ENCODE measurements around the gene P2RX1.

Gene P2RX1

GRCh38 chr17:3915995-3916696 lies at the start of gene P2RX1:
P2RX1 (minus strand) TSS chr17:3916465; CDS start chr17:3916225, 240 bp downstream.
- no peaks in the 10 kb centered on the region for H3K4me1 ChIP-seq
- no peak within 1 kb of the TSS for H3K4me3 ChIP-seq
- DNase-seq (ENCODE audit: low spot score in 2 of 2), result no peak
- H3K36me3 ChIP-seq (replicated peaks), result no peaks in the 10 kb centered on the region
- in situ Hi-C loops (cut with MboI; ENCODE audit: low sequenced_read_pairs), result no loop called here
- no peaks in the 10 kb centered on the region for H3K27me3 ChIP-seq (ENCODE audit: low read depth)
- no peaks in the 10 kb centered on the region for H3K9me3 ChIP-seq

- in situ Hi-C loops (cut with MboI; ENCODE audit: low sequenced_read_pairs), result no loop called here
- H3K27me3 ChIP-seq (ENCODE audit: low read depth), result peaks cover 19% of the 10 kb centered on the region
- H3K4me1 ChIP-seq, result peaks cover 4% of the 10 kb centered on the region; the same call in 1 of the 2 replicates
- no peaks in the 10 kb centered on the region for H3K36me3 ChIP-seq (replicated peaks)
- H3K4me3 ChIP-seq, result peak overlapping the region; percentile 34; the same call in 1 of the 2 replicates
- peak; percentile 39 to 80 for DNase-seq (ENCODE audit: low spot score in 2 of 2)
- no peaks in the 10 kb centered on the region for H3K9me3 ChIP-seq
Measured at GRCh38 chr17:3965118-3965800, 49.0 kb upstream of the P2RX1 start.

- H3K4me1 ChIP-seq, result peaks cover 4% of the 10 kb centered on the region; the same call in 1 of the 2 replicates
- peak; percentile 4 to 49 for DNase-seq (ENCODE audit: low spot score in 2 of 2)
- H3K4me3 ChIP-seq, result peak within 1 kb of the TSS; percentile 34
- peaks cover 19% of the 10 kb centered on the region for H3K27me3 ChIP-seq (ENCODE audit: low read depth)
- H3K9me3 ChIP-seq, result no peaks in the 10 kb centered on the region
- in situ Hi-C loops (cut with MboI; ENCODE audit: low sequenced_read_pairs), result no loop called here
- no peaks in the 10 kb centered on the region for H3K36me3 ChIP-seq (replicated peaks)
Measured at GRCh38 chr17:3964203-3965117, 48.2 kb upstream of the P2RX1 start, which contains the start of gene ATP2A3. ATP2A3 (minus strand) TSS chr17:3964437; CDS start chr17:3964291, 146 bp downstream.

GRCh38 chr17:3963237-3964201 lies 47.3 kb upstream of the P2RX1 start:
- no peaks in the 10 kb centered on the region for H3K9me3 ChIP-seq
- peak overlapping the region; percentile 29 for H3K4me3 ChIP-seq
- in situ Hi-C loops (cut with MboI; ENCODE audit: low sequenced_read_pairs), result no loop called here
- DNase-seq (ENCODE audit: low spot score in 2 of 2), result peak in 1 of 2 experiments; percentile 47
- H3K27me3 ChIP-seq (ENCODE audit: low read depth), result peaks cover 19% of the 10 kb centered on the region
- peaks cover 4% of the 10 kb centered on the region; the same call in 1 of the 2 replicates for H3K4me1 ChIP-seq
- no peaks in the 10 kb centered on the region for H3K36me3 ChIP-seq (replicated peaks)

- Histone ChIP-seq H3K9me3 (no peaks in the 10 kb centered on the region), H3K4me1 (peaks cover 4% of the 10 kb centered on the region; the same call in 1 of the 2 replicates), H3K4me3 (no peak overlapping the region), H3K36me3 (replicated peaks) (no peaks in the 10 kb centered on the region), H3K27me3 (ENCODE audit: low read depth) (peaks cover 19% of the 10 kb centered on the region)
- in situ Hi-C loops (cut with MboI; ENCODE audit: low sequenced_read_pairs), result no loop called here
- no peak for DNase-seq (ENCODE audit: low spot score in 2 of 2)
Measured at GRCh38 chr17:3962965-3963236, 46.6 kb upstream of the P2RX1 start.

- Histone ChIP-seq H3K4me3 (no peak overlapping the region), H3K27me3 (ENCODE audit: low read depth) (peaks cover 19% of the 10 kb centered on the region), H3K36me3 (replicated peaks) (no peaks in the 10 kb centered on the region), H3K4me1 (peaks cover 4% of the 10 kb centered on the region; the same call in 1 of the 2 replicates), H3K9me3 (no peaks in the 10 kb centered on the region)
- DNase-seq (ENCODE audit: low spot score in 2 of 2), result no peak
- in situ Hi-C loops (cut with MboI; ENCODE audit: low sequenced_read_pairs), result no loop called here
Measured at GRCh38 chr17:3962217-3962964, 46.1 kb upstream of the P2RX1 start.

GRCh38 chr17:3961564-3962047 lies 45.3 kb upstream of the P2RX1 start:
- no peak for DNase-seq (ENCODE audit: low spot score in 2 of 2)
- no peaks in the 10 kb centered on the region for H3K9me3 ChIP-seq
- in situ Hi-C loops (cut with MboI; ENCODE audit: low sequenced_read_pairs), result no loop called here
- peaks cover 19% of the 10 kb centered on the region for H3K27me3 ChIP-seq (ENCODE audit: low read depth)
- H3K4me1 ChIP-seq, result peaks cover 4% of the 10 kb centered on the region; the same call in 1 of the 2 replicates
- H3K36me3 ChIP-seq (replicated peaks), result no peaks in the 10 kb centered on the region
- no peak overlapping the region for H3K4me3 ChIP-seq

- Histone ChIP-seq H3K36me3 (replicated peaks) (no peaks in the 10 kb centered on the region), H3K4me1 (peaks cover 4% of the 10 kb centered on the region; the same call in 1 of the 2 replicates), H3K4me3 (no peak overlapping the region), H3K27me3 (ENCODE audit: low read depth) (peaks cover 19% of the 10 kb centered on the region), H3K9me3 (no peaks in the 10 kb centered on the region)
- in situ Hi-C loops (cut with MboI; ENCODE audit: low sequenced_read_pairs), result no loop called here
- no peak for DNase-seq (ENCODE audit: low spot score in 2 of 2)
Measured at GRCh38 chr17:3960764-3961163, 44.5 kb upstream of the P2RX1 start.

GRCh38 chr17:3959921-3960601 lies 43.8 kb upstream of the P2RX1 start:
- in situ Hi-C loops (cut with MboI; ENCODE audit: low sequenced_read_pairs), result no loop called here
- H3K27me3 ChIP-seq (ENCODE audit: low read depth), result peaks cover 19% of the 10 kb centered on the region

GRCh38 chr17:3959295-3959899 lies 43.1 kb upstream of the P2RX1 start:
- peaks cover 19% of the 10 kb centered on the region for H3K27me3 ChIP-seq (ENCODE audit: low read depth)
- H3K4me1 ChIP-seq, result no peaks in the 10 kb centered on the region
- H3K36me3 ChIP-seq (replicated peaks), result no peaks in the 10 kb centered on the region
- in situ Hi-C loops (cut with MboI; ENCODE audit: low sequenced_read_pairs), result no loop called here
- DNase-seq (ENCODE audit: low spot score in 2 of 2), result no peak
- no peaks in the 10 kb centered on the region for H3K9me3 ChIP-seq
- no peak overlapping the region for H3K4me3 ChIP-seq

More at GRCh38 chr17:3959921-3960601, 43.8 kb upstream of the P2RX1 start:
- DNase-seq (ENCODE audit: low spot score in 2 of 2), result no peak
- Histone ChIP-seq H3K4me3 (no peak overlapping the region), H3K9me3 (no peaks in the 10 kb centered on the region), H3K4me1 (no peaks in the 10 kb centered on the region), H3K36me3 (replicated peaks) (no peaks in the 10 kb centered on the region)

- DNase-seq (ENCODE audit: low spot score in 2 of 2), result no peak
- in situ Hi-C loops (cut with MboI; ENCODE audit: low sequenced_read_pairs), result no loop called here
- no peaks in the 10 kb centered on the region for H3K4me1 ChIP-seq
- peaks cover 10% of the 10 kb centered on the region for H3K27me3 ChIP-seq (ENCODE audit: low read depth)
- H3K4me3 ChIP-seq, result no peak overlapping the region
- no peaks in the 10 kb centered on the region for H3K36me3 ChIP-seq (replicated peaks)
- H3K9me3 ChIP-seq, result no peaks in the 10 kb centered on the region
Measured at GRCh38 chr17:3957735-3958599, 41.7 kb upstream of the P2RX1 start.

Data from HAP-1 (cell line).